HG03439 (cell line): ENCODE measurements around the gene ZSWIM3.
A peak's percentile ranks its signal among the peaks of the same experiment; 100 is the strongest.
"Not testable (repeated sequence)": the region's sequence is repeated elsewhere in the genome, so short reads cannot be mapped to it uniquely, and the experiment has no call there.

ENCODE experiments used
- ATAC-seq: cut with Tn5 transposase; IDR thresholded peaks from one replicate; pipeline ENCODE4 v1.9.1; 2021; ENCODE audit warnings: mild to moderate bottlenecking, moderate library complexity; ENCODE audit not compliant: unreplicated experiment

ZSWIM3 gene

GRCh38 chr20:45859916-45860315 lies 2.5 kb downstream of the ZSWIM3 start:
- ATAC-seq, result no peak

- ATAC-seq, result no peak
Observed at GRCh38 chr20:45860560-45861220, 3.3 kb downstream of the ZSWIM3 start.

- no peak for ATAC-seq
Observed at GRCh38 chr20:45861221-45862075, 4.0 kb downstream of the ZSWIM3 start.

GRCh38 chr20:45863543-45864470 lies 6.4 kb downstream of the ZSWIM3 start:
- no peak for ATAC-seq

GRCh38 chr20:45866454-45866853 lies 9.0 kb downstream of the ZSWIM3 start:
- no peak for ATAC-seq

- no peak for ATAC-seq
Observed at GRCh38 chr20:45867136-45867818, 9.9 kb downstream of the ZSWIM3 start.

- ATAC-seq, result no peak
Observed at GRCh38 chr20:45867819-45868176, 10.4 kb downstream of the ZSWIM3 start.

- no peak for ATAC-seq
Observed at GRCh38 chr20:45872626-45873025, 15.2 kb downstream of the ZSWIM3 start.

- no peak for ATAC-seq
Observed at GRCh38 chr20:45873409-45874103, 16.1 kb downstream of the ZSWIM3 start.

GRCh38 chr20:45874104-45874481 lies 16.7 kb downstream of the ZSWIM3 start:
- ATAC-seq, result not testable (repeated sequence)

- ATAC-seq, result no peak
Observed at GRCh38 chr20:45874576-45874975, 17.2 kb downstream of the ZSWIM3 start.

GRCh38 chr20:45878076-45878761 lies 20.8 kb downstream of the ZSWIM3 start:
- no peak for ATAC-seq

- peak; percentile 95 for ATAC-seq
Observed at GRCh38 chr20:45880988-45881788, 23.8 kb downstream of the ZSWIM3 start, which contains the start of gene ZSWIM1. Gene ZSWIM1 (plus strand): TSS chr20:45881227. CDS start chr20:45882593, 1,366 bp downstream.

- ATAC-seq, result no peak
Observed at GRCh38 chr20:45882469-45883099, 25.2 kb downstream of the ZSWIM3 start.

- ATAC-seq, result no peak
Observed at GRCh38 chr20:45883100-45883469, 25.7 kb downstream of the ZSWIM3 start.

- no peak for ATAC-seq
Observed at GRCh38 chr20:45886590-45887345, 29.4 kb downstream of the ZSWIM3 start.

GRCh38 chr20:45887346-45887715 lies 29.9 kb downstream of the ZSWIM3 start, which contains the start of gene SPATA25:
Gene SPATA25 (minus strand): TSS chr20:45887622. CDS start chr20:45887590, 32 bp downstream.
- ATAC-seq, result no peak
